ENCODE measurements around the gene ZNRD2. TPM values are rescaled to one million over a fixed set of nuclear protein-coding genes. Genes with fewer than 3 reads are reported as not detected.

Gene ZNRD2
- total RNA-seq, 1 experiment from 2014 or later: 66.8 TPM

- Histone ChIP-seq H3K27me3 (ENCODE audit: insufficient read depth, low read length) (no peaks in the 10 kb centered on the region), H3K4me3 (replicated peaks in 1 of 2; ENCODE audit: low read depth in 1 of 2, low read length in 2 of 2) (no peak overlapping the region), H4K20me1 (ENCODE audit: insufficient read depth) (no peaks in the 10 kb centered on the region), H3K4me1 (ENCODE audit: control insufficient read depth in 1 of 2, insufficient read depth in 2 of 2, low read length in 2 of 2) (peaks cover 30 to 39% of the 10 kb centered on the region in 2 experiments), H3K4me2 (ENCODE audit: low read length) (no peak overlapping the region), H3K36me3 (ENCODE audit: control insufficient read depth in 1 of 2, insufficient read depth in 2 of 2, low read length in 2 of 2) (peaks cover 5 to 18% of the 10 kb centered on the region in 2 experiments), H3K9ac (ENCODE audit: low read length) (no peak overlapping the region), H3K27ac (ENCODE audit: low read depth, low read length) (no peak overlapping the region; the same call in 1 of the 2 replicates), H2AFZ (ENCODE audit: low read depth, low read length, poor library complexity, severe bottlenecking) (no peak overlapping the region), H3K9me3 (ENCODE audit: control insufficient read depth in 1 of 2, insufficient read depth in 1 of 2, low read depth in 1 of 2, low read length in 2 of 2) (no peaks in the 10 kb centered on the region), H3K9me2 (ENCODE audit: insufficient read depth) (no peaks in the 10 kb centered on the region), H3K79me2 (ENCODE audit: insufficient read depth, low read length) (no peaks in the 10 kb centered on the region)
- ATAC-seq (no peak), DNase-seq (ENCODE audit: low read depth, low spot score) (no peak)
- BruUV-seq (replicated peaks): no TSS peak
- no peak for TF ChIP-seq EGR1 (IDR thresholded peaks at IDR 0.05; ENCODE audit: low read depth)
- no peak for TF ChIP-seq CTCF (IDR thresholded peaks at IDR 0.05 in 2 of 3, conservative IDR thresholded peaks at IDR 0.05 in 1 of 3; ENCODE audit: borderline replicate concordance in 1 of 3, insufficient read depth in 1 of 3, low read depth in 2 of 3, low read length in 2 of 3)
- TF ChIP-seq SP1 (IDR thresholded peaks at IDR 0.05; ENCODE audit: low read depth): no peak
- TF ChIP-seq ATF3 (IDR thresholded peaks at IDR 0.05): no peak
- TF ChIP-seq SRF (IDR thresholded peaks at IDR 0.05; ENCODE audit: low read depth): no peak
- no peak for TF ChIP-seq CEBPB (IDR thresholded peaks at IDR 0.05; ENCODE audit: low read depth)
- no peak for TF ChIP-seq POLR2A (IDR thresholded peaks at IDR 0.05; ENCODE audit: borderline replicate concordance, extremely low read depth, insufficient read depth, insufficient read length)
- no peak for TF ChIP-seq ZNF274 (IDR thresholded peaks at IDR 0.05; ENCODE audit: low read depth, low read length)
- TF ChIP-seq ZBTB33 (IDR thresholded peaks at IDR 0.05; ENCODE audit: extremely low read depth, insufficient replicate concordance, low read length): no peak
- no peak for TF ChIP-seq RAD21 (IDR thresholded peaks at IDR 0.05; ENCODE audit: low read depth)
- ChIA-PET POLR2A (no interaction called here), CTCF (no interaction called here), RAD21 (ENCODE audit: low non-redundant PET in 1 of 2, low total read pairs in 2 of 2, uncharacterized antibody in 2 of 2, unreplicated experiment in 2 of 2) (no interaction called here)
- intact Hi-C loops (cut with micrococcal nuclease): no loop called here
Observed at GRCh38 chr11:65548395-65548794, 21.9 kb upstream of the ZNRD2 start.
